HG03025 (cell line): Measurements from ENCODE around the gene TCF21.
"Not testable (repeated sequence)": the region's sequence is repeated elsewhere in the genome, so short reads cannot be mapped to it uniquely, and the experiment has no call there.

ENCODE experiments used
- ATAC-seq: cut with Tn5 transposase; IDR thresholded peaks from one replicate; pipeline ENCODE4 v1.9.1; 2021; ENCODE audit warnings: mild to moderate bottlenecking, moderate library complexity; ENCODE audit not compliant: unreplicated experiment, low FRiP score

TCF21 gene

GRCh38 chr6:133921249-133921859 lies 32.4 kb downstream of the TCF21 start:
- ATAC-seq, result peak; percentile 43

DNA sequence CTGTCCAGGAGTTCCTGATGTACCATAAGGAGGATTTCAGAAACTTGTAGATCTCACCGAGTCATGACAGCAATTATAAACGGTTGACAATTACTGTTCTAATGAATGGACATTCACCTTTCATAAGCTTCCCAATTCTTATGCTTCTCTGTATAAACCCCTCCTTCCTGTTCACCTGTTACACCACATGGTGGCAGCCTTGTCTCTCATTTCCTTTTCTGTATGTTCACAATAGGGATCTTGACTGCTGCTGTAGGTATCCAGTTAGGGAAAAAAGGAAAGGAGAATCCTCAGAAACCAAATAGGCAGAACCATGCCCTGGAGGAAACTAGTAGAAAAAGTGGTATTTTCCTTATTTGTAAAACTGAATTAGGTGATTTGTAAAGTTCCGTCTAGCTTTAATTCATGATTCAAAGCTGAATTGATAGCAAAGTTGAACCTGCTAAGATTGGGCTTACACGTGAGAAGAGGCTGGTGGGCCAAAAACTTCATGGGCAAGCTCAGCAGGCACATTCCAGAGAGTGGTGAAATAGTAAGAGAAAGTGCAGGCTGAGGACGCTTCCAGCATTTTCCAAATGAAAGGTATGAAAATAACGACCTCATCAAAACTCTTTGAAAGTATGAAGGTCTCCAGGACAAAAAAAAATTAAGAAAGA lies 35.2 kb downstream of the TCF21 start:
- ATAC-seq, result peak; percentile 66

GRCh38 chr6:133931221-133931620 lies 42.3 kb downstream of the TCF21 start:
- ATAC-seq, result not testable (repeated sequence)

- ATAC-seq, result not testable (repeated sequence)
Measured at GRCh38 chr6:133936352-133936751, 47.4 kb downstream of the TCF21 start.

- no peak for ATAC-seq
Measured at GRCh38 chr6:133937909-133938308, 49.0 kb downstream of the TCF21 start.

- no peak for ATAC-seq
Measured at GRCh38 chr6:133938533-133938932, 49.6 kb downstream of the TCF21 start.

DNA sequence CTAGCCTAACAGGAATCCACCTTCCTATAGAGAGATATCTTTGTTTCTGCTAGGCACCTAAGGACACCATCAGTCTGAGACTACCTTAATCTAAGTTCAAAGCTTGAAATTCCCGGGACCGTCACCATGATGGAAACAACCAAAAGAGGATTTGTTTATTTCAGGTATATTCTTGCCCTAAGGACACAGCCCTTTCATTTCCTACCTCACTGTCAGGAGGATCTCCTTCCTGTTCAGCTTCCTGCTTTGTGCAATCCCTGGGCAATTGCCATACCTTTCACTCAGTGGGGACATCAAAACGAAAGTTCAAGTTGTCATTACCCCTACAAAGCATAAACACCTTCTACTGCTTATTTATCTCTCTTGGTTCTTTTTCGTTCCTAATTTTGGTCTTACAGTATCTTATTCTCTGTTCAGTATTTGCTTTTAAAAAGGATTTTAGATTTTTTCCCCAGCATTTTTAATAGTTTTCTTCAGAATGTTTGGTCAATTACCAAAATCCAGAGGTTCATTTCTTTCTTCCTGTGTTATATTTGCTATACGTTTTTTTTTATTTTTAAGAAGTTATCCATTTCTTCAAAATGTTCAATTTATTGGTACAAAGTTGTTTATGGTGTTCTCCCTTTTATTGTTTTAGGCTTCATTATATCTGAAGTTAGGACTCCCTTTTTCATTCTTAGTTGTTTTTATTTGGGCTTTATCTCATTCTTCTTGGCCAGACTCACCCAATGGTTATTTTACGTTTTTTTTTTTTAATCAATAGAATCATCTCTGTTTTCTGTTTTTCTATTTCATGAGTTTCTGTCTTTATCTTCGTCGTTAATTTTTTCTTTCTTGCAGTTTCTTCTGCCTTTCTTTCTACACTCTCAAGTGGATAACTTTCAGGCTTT lies 51.1 kb downstream of the TCF21 start:
- no peak for ATAC-seq
